GM23338 (cell line): Measurements from ENCODE around the gene CD14.

Experiments used
- CREB1 ChIP-seq: fragments of 250-450 bp; sonication (Bioruptor Pico); IDR thresholded peaks from 2 replicates; pipeline ENCODE4 v1.5.0; 2020; ENCODE audit warnings: low read depth, mild to moderate bottlenecking, moderate library complexity
- EZH2 ChIP-seq: fragments of 200-600 bp; sonication (generic); IDR thresholded peaks from one replicate; pipeline ENCODE4 v1.8.0; 2017; ENCODE audit warnings: antibody characterized with exemption, mild to moderate bottlenecking, low read depth; ENCODE audit not compliant: unreplicated experiment
- EZH2phosphoT487 ChIP-seq: fragments of 200-600 bp; sonication (generic); IDR thresholded peaks from one replicate; pipeline ENCODE4 v1.8.1; 2018; ENCODE audit warnings: antibody characterized with exemption; ENCODE audit not compliant: unreplicated experiment
- JUNB ChIP-seq: IDR thresholded peaks from one replicate; pipeline ENCODE4 v1.6.1; 2016; ENCODE audit warnings: antibody characterized with exemption; ENCODE audit not compliant: unreplicated experiment
- POLR2AphosphoS5 ChIP-seq: IDR thresholded peaks from 2 replicates; pipeline ENCODE4 v1.6.1; 2016; ENCODE audit warnings: antibody characterized with exemption, low read depth
- TF ChIP-seq, protein P1 (sequence below): IDR thresholded peaks from one replicate; pipeline ENCODE4 v1.6.1; 2018; ENCODE audit warnings: antibody characterized with exemption; ENCODE audit not compliant: unreplicated experiment
- TF ChIP-seq, protein P2 (sequence below), 2 experiments: fragments of 200-600 bp in 1 of 2; sonication (generic) in 1 of 2; conservative IDR thresholded peaks; 2 replicates each; pipeline versions ENCODE4 v1.5.1 to v1.6.1; 2016 to 2017; ENCODE audit warnings: antibody characterized with exemption in 2 of 2, low read depth in 2 of 2, mild to moderate bottlenecking in 2 of 2, moderate library complexity in 1 of 2
- TF ChIP-seq, protein P3 (sequence below): fragments of 250-450 bp; sonication (Bioruptor Pico); IDR thresholded peaks from 2 replicates; pipeline ENCODE4 v1.5.0; 2020; ENCODE audit warnings: mild to moderate bottlenecking, moderate library complexity
- TF ChIP-seq, protein P4 (sequence below): IDR thresholded peaks from 2 replicates; pipeline ENCODE4 v1.6.1; 2016; ENCODE audit warnings: antibody characterized with exemption

DNA sequence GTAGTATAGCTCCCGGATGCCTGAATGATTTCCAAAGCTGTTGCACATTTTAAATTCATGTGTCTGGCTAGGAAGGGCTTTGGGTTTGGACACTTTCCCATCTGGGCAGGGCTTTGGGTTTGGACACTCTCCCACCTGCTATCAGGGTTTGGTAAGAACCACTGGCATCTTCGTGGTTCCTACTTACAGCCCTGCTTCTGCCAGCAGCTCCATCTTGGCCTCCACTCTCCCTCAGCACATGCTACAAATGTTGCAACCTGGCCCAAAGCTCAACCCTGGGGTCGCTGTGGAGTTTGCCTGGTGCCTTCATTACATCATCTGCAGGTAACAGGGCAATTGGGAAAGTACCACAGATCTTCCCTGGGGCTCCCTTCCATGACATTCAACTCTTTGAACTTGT is 9.7 kb upstream of the CD14 start:
- TF ChIP-seq, protein P1, sequence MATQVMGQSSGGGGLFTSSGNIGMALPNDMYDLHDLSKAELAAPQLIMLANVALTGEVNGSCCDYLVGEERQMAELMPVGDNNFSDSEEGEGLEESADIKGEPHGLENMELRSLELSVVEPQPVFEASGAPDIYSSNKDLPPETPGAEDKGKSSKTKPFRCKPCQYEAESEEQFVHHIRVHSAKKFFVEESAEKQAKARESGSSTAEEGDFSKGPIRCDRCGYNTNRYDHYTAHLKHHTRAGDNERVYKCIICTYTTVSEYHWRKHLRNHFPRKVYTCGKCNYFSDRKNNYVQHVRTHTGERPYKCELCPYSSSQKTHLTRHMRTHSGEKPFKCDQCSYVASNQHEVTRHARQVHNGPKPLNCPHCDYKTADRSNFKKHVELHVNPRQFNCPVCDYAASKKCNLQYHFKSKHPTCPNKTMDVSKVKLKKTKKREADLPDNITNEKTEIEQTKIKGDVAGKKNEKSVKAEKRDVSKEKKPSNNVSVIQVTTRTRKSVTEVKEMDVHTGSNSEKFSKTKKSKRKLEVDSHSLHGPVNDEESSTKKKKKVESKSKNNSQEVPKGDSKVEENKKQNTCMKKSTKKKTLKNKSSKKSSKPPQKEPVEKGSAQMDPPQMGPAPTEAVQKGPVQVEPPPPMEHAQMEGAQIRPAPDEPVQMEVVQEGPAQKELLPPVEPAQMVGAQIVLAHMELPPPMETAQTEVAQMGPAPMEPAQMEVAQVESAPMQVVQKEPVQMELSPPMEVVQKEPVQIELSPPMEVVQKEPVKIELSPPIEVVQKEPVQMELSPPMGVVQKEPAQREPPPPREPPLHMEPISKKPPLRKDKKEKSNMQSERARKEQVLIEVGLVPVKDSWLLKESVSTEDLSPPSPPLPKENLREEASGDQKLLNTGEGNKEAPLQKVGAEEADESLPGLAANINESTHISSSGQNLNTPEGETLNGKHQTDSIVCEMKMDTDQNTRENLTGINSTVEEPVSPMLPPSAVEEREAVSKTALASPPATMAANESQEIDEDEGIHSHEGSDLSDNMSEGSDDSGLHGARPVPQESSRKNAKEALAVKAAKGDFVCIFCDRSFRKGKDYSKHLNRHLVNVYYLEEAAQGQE = no peak
- TF ChIP-seq EZH2 = no peak
- TF ChIP-seq, protein P2, sequence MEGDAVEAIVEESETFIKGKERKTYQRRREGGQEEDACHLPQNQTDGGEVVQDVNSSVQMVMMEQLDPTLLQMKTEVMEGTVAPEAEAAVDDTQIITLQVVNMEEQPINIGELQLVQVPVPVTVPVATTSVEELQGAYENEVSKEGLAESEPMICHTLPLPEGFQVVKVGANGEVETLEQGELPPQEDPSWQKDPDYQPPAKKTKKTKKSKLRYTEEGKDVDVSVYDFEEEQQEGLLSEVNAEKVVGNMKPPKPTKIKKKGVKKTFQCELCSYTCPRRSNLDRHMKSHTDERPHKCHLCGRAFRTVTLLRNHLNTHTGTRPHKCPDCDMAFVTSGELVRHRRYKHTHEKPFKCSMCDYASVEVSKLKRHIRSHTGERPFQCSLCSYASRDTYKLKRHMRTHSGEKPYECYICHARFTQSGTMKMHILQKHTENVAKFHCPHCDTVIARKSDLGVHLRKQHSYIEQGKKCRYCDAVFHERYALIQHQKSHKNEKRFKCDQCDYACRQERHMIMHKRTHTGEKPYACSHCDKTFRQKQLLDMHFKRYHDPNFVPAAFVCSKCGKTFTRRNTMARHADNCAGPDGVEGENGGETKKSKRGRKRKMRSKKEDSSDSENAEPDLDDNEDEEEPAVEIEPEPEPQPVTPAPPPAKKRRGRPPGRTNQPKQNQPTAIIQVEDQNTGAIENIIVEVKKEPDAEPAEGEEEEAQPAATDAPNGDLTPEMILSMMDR (conservative IDR thresholded peaks at IDR 0.05; ENCODE audit: low read depth in 2 of 2) = no peak
- TF ChIP-seq, protein P3, sequence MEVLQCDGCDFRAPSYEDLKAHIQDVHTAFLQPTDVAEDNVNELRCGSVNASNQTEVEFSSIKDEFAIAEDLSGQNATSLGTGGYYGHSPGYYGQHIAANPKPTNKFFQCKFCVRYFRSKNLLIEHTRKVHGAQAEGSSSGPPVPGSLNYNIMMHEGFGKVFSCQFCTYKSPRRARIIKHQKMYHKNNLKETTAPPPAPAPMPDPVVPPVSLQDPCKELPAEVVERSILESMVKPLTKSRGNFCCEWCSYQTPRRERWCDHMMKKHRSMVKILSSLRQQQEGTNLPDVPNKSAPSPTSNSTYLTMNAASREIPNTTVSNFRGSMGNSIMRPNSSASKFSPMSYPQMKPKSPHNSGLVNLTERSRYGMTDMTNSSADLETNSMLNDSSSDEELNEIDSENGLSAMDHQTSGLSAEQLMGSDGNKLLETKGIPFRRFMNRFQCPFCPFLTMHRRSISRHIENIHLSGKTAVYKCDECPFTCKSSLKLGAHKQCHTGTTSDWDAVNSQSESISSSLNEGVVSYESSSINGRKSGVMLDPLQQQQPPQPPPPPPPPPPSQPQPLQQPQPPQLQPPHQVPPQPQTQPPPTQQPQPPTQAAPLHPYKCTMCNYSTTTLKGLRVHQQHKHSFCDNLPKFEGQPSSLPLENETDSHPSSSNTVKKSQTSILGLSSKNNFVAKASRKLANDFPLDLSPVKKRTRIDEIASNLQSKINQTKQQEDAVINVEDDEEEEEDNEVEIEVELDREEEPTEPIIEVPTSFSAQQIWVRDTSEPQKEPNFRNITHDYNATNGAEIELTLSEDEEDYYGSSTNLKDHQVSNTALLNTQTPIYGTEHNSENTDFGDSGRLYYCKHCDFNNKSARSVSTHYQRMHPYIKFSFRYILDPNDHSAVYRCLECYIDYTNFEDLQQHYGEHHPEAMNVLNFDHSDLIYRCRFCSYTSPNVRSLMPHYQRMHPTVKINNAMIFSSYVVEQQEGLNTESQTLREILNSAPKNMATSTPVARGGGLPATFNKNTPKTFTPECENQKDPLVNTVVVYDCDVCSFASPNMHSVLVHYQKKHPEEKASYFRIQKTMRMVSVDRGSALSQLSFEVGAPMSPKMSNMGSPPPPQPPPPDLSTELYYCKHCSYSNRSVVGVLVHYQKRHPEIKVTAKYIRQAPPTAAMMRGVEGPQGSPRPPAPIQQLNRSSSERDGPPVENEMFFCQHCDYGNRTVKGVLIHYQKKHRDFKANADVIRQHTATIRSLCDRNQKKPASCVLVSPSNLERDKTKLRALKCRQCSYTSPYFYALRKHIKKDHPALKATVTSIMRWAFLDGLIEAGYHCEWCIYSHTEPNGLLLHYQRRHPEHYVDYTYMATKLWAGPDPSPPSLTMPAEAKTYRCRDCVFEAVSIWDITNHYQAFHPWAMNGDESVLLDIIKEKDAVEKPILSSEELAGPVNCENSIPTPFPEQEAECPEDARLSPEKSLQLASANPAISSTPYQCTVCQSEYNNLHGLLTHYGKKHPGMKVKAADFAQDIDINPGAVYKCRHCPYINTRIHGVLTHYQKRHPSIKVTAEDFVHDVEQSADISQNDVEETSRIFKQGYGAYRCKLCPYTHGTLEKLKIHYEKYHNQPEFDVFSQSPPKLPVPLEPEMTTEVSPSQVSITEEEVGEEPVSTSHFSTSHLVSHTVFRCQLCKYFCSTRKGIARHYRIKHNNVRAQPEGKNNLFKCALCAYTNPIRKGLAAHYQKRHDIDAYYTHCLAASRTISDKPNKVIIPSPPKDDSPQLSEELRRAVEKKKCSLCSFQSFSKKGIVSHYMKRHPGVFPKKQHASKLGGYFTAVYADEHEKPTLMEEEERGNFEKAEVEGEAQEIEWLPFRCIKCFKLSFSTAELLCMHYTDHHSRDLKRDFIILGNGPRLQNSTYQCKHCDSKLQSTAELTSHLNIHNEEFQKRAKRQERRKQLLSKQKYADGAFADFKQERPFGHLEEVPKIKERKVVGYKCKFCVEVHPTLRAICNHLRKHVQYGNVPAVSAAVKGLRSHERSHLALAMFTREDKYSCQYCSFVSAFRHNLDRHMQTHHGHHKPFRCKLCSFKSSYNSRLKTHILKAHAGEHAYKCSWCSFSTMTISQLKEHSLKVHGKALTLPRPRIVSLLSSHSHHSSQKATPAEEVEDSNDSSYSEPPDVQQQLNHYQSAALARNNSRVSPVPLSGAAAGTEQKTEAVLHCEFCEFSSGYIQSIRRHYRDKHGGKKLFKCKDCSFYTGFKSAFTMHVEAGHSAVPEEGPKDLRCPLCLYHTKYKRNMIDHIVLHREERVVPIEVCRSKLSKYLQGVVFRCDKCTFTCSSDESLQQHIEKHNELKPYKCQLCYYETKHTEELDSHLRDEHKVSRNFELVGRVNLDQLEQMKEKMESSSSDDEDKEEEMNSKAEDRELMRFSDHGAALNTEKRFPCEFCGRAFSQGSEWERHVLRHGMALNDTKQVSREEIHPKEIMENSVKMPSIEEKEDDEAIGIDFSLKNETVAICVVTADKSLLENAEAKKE (CRISPR knock-in tag) = no peak
- TF ChIP-seq EZH2phosphoT487 = no peak
- TF ChIP-seq CREB1 (CRISPR knock-in tag) = no peak
- no peak for TF ChIP-seq POLR2AphosphoS5
- TF ChIP-seq, protein P4, sequence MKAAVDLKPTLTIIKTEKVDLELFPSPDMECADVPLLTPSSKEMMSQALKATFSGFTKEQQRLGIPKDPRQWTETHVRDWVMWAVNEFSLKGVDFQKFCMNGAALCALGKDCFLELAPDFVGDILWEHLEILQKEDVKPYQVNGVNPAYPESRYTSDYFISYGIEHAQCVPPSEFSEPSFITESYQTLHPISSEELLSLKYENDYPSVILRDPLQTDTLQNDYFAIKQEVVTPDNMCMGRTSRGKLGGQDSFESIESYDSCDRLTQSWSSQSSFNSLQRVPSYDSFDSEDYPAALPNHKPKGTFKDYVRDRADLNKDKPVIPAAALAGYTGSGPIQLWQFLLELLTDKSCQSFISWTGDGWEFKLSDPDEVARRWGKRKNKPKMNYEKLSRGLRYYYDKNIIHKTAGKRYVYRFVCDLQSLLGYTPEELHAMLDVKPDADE = no peak
- no peak for TF ChIP-seq JUNB
